K562 (cell line): ENCODE results near the gene SLC6A14. TPM values are rescaled to one million over a fixed set of nuclear protein-coding genes. Genes with fewer than 3 reads are reported as not detected.

Experiments
- ATAC-seq: fragments of 200-7000 bp; cut with Tn5 transposase; 3 replicates; pipeline ENCODE4 v1.9.1; 2020; ENCODE audit warnings: moderate library complexity
- BruUV-seq: library from RNA; stranded (reverse); fragments of 400-500 nt; replicated peaks from 2 replicates; lab custom pipeline; 2021; lab: Mats Ljungman, UMichigan
- CTCF ChIA-PET: fragments of 300-600 bp; formaldehyde crosslinking; extraction: SDS; loops from one replicate; lab custom pipeline; 2021; ENCODE audit warnings: low intra/inter-chr PET ratio; lab: Yijun Ruan, JAX
- POLR2A ChIA-PET: fragments of 300-600, 350-650 bp; sonication (Branson Sonifier 250); formaldehyde crosslinking; extraction: SDS; loops from one replicate; lab custom pipeline; 2021; ENCODE audit warnings: antibody characterized with exemption, inconsistent platforms; lab: Yijun Ruan, JAX
- DNase-seq, 4 experiments: peaks; one replicate each; pipeline versions ENCODE4 v3.0.0 to v3.0.0-alpha.2; 2011 to 2018; ENCODE audit warnings: low spot score in 3 of 4, mixed read lengths in 3 of 4; ENCODE audit errors: extremely low read depth in 1 of 4
- FAIRE-seq: peaks from 2 replicates; lab custom pipeline; 2011; peaks lifted over from hg19 to GRCh38; lab: Jason Lieb, UNC
- H2AFZ ChIP-seq: 2 replicates; pipeline ENCODE4 v1.6.0; 2011; ENCODE audit warnings: low read depth, low read length, control low read depth, inconsistent platforms
- H3K27ac ChIP-seq: fragments of 200-600 bp; 3 replicates; pipeline ENCODE4 v1.8.0; 2011; ENCODE audit warnings: low read depth, mild to moderate bottlenecking, control low read depth, inconsistent platforms, low read length, moderate library complexity, mixed read lengths; ENCODE audit errors: extremely low read depth
- H3K27me3 ChIP-seq, 2 experiments: fragments of 300-600 bp in 1 of 2; 2 replicates in 1 of 2; 3 replicates in 1 of 2; pipeline versions ENCODE4 v1.6.0 to v1.8.0; 2011; ENCODE audit warnings: inconsistent platforms in 2 of 2, low read length in 2 of 2, mild to moderate bottlenecking in 1 of 2, mixed read lengths in 1 of 2, moderate library complexity in 1 of 2; ENCODE audit not compliant: control insufficient read depth in 2 of 2, insufficient read depth in 2 of 2
- H3K36me3 ChIP-seq: fragments of 300-600 bp; 3 replicates; pipeline ENCODE4 v1.8.0; 2011; ENCODE audit warnings: mild to moderate bottlenecking, low read length, inconsistent platforms; ENCODE audit not compliant: control insufficient read depth, insufficient read depth
- H3K4me1 ChIP-seq, 2 experiments: fragments of 200-600 bp in 1 of 2; replicated peaks in 1 of 2; 2 replicates in 1 of 2; 3 replicates in 1 of 2; pipeline versions ENCODE4 v1.5.1 to v1.8.0; 2011; ENCODE audit warnings: inconsistent platforms in 2 of 2, low read length in 2 of 2, mild to moderate bottlenecking in 1 of 2, mixed read lengths in 1 of 2, moderate library complexity in 1 of 2; ENCODE audit not compliant: control insufficient read depth in 2 of 2, insufficient read depth in 2 of 2
- H3K4me2 ChIP-seq: 2 replicates; pipeline ENCODE4 v1.6.1; 2011; ENCODE audit warnings: low read length, control low read depth, inconsistent platforms, mixed read lengths; ENCODE audit not compliant: insufficient read depth
- H3K4me3 ChIP-seq: fragments of 200-600 bp; sonication (generic), shearing (Covaris generic); 2 replicates; pipeline ENCODE4 v1.5.1; 2016; ENCODE audit warnings: control low read depth, inconsistent platforms
- H3K79me2 ChIP-seq: fragments of 200-600 bp; 3 replicates; pipeline ENCODE4 v1.8.0; 2011; ENCODE audit warnings: low read length, inconsistent platforms; ENCODE audit not compliant: control insufficient read depth, insufficient read depth
- H3K9ac ChIP-seq, 2 experiments: 2 replicates each; pipeline versions ENCODE4 v1.6.0 to v1.6.1; 2011; ENCODE audit warnings: low read depth in 2 of 2, low read length in 2 of 2, control low read depth in 1 of 2, inconsistent platforms in 1 of 2, mild to moderate bottlenecking in 1 of 2, mixed read lengths in 1 of 2; ENCODE audit not compliant: insufficient read depth in 1 of 2
- H3K9me1 ChIP-seq: one replicate; pipeline ENCODE4 v1.6.0; 2011; ENCODE audit warnings: inconsistent platforms, mild to moderate bottlenecking, low read length, moderate library complexity; ENCODE audit not compliant: control insufficient read depth, insufficient read depth
- H3K9me3 ChIP-seq: replicated peaks from 2 replicates; pipeline ENCODE4 v1.5.1; 2011; ENCODE audit warnings: low read depth, low read length, inconsistent platforms; ENCODE audit not compliant: control insufficient read depth, insufficient read depth
- H4K20me1 ChIP-seq: replicated peaks from 2 replicates; pipeline ENCODE4 v1.6.1; 2011; ENCODE audit warnings: low read length, inconsistent platforms, mixed read lengths; ENCODE audit not compliant: control insufficient read depth, insufficient read depth
- CTBP1 ChIP-seq: fragments of 450-650 bp; IDR thresholded peaks from 2 replicates; pipeline ENCODE4 v1.6.1; 2016; ENCODE audit warnings: borderline replicate concordance
- TARDBP ChIP-seq: fragments of 450-650 bp; IDR thresholded peaks from 2 replicates; pipeline ENCODE4 v1.6.1; 2016
- ZKSCAN1 ChIP-seq: fragments of 150-350 bp; IDR thresholded peaks from 2 replicates; pipeline ENCODE4 v1.6.1; 2016; ENCODE audit warnings: low read depth, low read length
- ZNF695 ChIP-seq: fragments of 450-650 bp; formaldehyde crosslinking; IDR thresholded peaks from 2 replicates; pipeline ENCODE4 v1.4.0; 2020; ENCODE audit warnings: mild to moderate bottlenecking, moderate library complexity
- in situ Hi-C: fragments of 300-500 bp; cut with MboI; formaldehyde crosslinking; loops from 4 replicates; pipeline ENCODE4 v1.15.0; 2018; ENCODE audit warnings: inconsistent platforms, mixed read lengths
- intact Hi-C: fragments of 100-400 bp; cut with micrococcal nuclease; formaldehyde crosslinking; loops from 2 replicates; pipeline ENCODE4 v1.14.2; 2022
- polyA plus RNA-seq, 8 experiments: library from polyadenylated mRNA; depleted of rRNA in 4 of 8; stranded (reverse) in 5 of 8; unstranded in 3 of 8; fragments of >200 nt; fragmentation: Nextera tagmentation in 2 of 8; fragmentation: Illumina TruSeq in 1 of 8; extraction: Ambion mirVana in 2 of 8; extraction: Trizol in 1 of 8; gene quantifications; 2 replicates each; pipeline versions ENCODE4 v1.2.1 to v1.2.3, GENCODE V29; 2011 to 2014; ENCODE audit warnings: inconsistent platforms in 1 of 8, missing spikeins in 1 of 8
- total RNA-seq, 7 experiments: library from RNA; depleted of rRNA in 6 of 7; stranded (reverse); fragments of >200 nt in 6 of 7; fragmentation: Illumina TruSeq in 2 of 7; extraction: Trizol in 2 of 7; gene quantifications; 2 replicates each; pipeline versions ENCODE4 v1.2.1 to v1.2.3, GENCODE V29; 2011 to 2021; ENCODE audit warnings: low replicate concordance in 1 of 7
- TF ChIP-seq, protein P1 (sequence below): fragments of 250-450 bp; sonication (Bioruptor Pico); IDR thresholded peaks from 2 replicates; pipeline ENCODE4 v1.4.0; 2020
- TF ChIP-seq, protein P2 (sequence below): fragments of 450-650 bp; IDR thresholded peaks from 2 replicates; pipeline ENCODE4 v1.6.1; 2017; ENCODE audit warnings: mild to moderate bottlenecking, moderate library complexity

Gene SLC6A14
- total and polyA plus RNA-seq, 9 of the 15 experiments (the other 6 are each of a cell fraction or from before 2014, with no cell fraction given), result 0.04 TPM; not detected in 8

GRCh38 chrX:116395752-116396151, 40.7 kb upstream of the SLC6A14 start (continued):
- TF ChIP-seq, protein P1, sequence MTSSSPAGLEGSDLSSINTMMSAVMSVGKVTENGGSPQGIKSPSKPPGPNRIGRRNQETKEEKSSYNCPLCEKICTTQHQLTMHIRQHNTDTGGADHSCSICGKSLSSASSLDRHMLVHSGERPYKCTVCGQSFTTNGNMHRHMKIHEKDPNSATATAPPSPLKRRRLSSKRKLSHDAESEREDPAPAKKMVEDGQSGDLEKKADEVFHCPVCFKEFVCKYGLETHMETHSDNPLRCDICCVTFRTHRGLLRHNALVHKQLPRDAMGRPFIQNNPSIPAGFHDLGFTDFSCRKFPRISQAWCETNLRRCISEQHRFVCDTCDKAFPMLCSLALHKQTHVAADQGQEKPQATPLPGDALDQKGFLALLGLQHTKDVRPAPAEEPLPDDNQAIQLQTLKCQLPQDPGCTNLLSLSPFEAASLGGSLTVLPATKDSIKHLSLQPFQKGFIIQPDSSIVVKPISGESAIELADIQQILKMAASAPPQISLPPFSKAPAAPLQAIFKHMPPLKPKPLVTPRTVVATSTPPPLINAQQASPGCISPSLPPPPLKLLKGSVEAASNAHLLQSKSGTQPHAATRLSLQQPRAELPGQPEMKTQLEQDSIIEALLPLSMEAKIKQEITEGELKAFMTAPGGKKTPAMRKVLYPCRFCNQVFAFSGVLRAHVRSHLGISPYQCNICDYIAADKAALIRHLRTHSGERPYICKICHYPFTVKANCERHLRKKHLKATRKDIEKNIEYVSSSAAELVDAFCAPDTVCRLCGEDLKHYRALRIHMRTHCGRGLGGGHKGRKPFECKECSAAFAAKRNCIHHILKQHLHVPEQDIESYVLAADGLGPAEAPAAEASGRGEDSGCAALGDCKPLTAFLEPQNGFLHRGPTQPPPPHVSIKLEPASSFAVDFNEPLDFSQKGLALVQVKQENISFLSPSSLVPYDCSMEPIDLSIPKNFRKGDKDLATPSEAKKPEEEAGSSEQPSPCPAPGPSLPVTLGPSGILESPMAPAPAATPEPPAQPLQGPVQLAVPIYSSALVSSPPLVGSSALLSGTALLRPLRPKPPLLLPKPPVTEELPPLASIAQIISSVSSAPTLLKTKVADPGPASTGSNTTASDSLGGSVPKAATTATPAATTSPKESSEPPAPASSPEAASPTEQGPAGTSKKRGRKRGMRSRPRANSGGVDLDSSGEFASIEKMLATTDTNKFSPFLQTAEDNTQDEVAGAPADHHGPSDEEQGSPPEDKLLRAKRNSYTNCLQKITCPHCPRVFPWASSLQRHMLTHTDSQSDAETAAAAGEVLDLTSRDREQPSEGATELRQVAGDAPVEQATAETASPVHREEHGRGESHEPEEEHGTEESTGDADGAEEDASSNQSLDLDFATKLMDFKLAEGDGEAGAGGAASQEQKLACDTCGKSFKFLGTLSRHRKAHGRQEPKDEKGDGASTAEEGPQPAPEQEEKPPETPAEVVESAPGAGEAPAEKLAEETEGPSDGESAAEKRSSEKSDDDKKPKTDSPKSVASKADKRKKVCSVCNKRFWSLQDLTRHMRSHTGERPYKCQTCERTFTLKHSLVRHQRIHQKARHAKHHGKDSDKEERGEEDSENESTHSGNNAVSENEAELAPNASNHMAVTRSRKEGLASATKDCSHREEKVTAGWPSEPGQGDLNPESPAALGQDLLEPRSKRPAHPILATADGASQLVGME, result no peak

- FAIRE-seq, result no peak
- no peak overlapping the region for H3K27ac ChIP-seq
- no peak for DNase-seq
- H3K9me1 ChIP-seq, result no peaks in the 10 kb centered on the region
- H3K27me3 ChIP-seq, result no peaks in the 10 kb centered on the region
- intact Hi-C loops, result no loop called here
- no peaks in the 10 kb centered on the region for H3K79me2 ChIP-seq
- no peaks in the 10 kb centered on the region for H4K20me1 ChIP-seq
- TF ChIP-seq, protein P2, sequence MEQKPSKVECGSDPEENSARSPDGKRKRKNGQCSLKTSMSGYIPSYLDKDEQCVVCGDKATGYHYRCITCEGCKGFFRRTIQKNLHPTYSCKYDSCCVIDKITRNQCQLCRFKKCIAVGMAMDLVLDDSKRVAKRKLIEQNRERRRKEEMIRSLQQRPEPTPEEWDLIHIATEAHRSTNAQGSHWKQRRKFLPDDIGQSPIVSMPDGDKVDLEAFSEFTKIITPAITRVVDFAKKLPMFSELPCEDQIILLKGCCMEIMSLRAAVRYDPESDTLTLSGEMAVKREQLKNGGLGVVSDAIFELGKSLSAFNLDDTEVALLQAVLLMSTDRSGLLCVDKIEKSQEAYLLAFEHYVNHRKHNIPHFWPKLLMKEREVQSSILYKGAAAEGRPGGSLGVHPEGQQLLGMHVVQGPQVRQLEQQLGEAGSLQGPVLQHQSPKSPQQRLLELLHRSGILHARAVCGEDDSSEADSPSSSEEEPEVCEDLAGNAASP, result no peak
- TF ChIP-seq CTBP1 (no peak), ZNF695 (no peak), TARDBP (no peak), ZKSCAN1 (no peak)
- CTCF ChIA-PET, result no interaction called here
- H3K9me3 ChIP-seq, result no peaks in the 10 kb centered on the region
- no peak for ATAC-seq
- H3K9ac ChIP-seq, result no peak overlapping the region
- no TSS peak for BruUV-seq
- no peak overlapping the region for H2AFZ ChIP-seq
- POLR2A ChIA-PET, result no interaction called here
- no peak overlapping the region for H3K4me3 ChIP-seq
- H3K4me2 ChIP-seq, result no peak overlapping the region
- no peaks in the 10 kb centered on the region for H3K36me3 ChIP-seq
- in situ Hi-C loops, result no loop called here
- no peaks in the 10 kb centered on the region for H3K4me1 ChIP-seq
Measured at GRCh38 chrX:116399681-116400080, 36.7 kb upstream of the SLC6A14 start.
